Psoas muscle (tissue), 8 donors: ENCODE results near the gene MUC16. TPM values are rescaled to one million over a fixed set of nuclear protein-coding genes. Genes with fewer than 3 reads are reported as not detected.

Source experiments
- ATAC-seq, 4 donors: fragments of 200-7000 bp; cut with Tn5 transposase; one replicate each; pipeline ENCODE4 v1.9.1; 2020; ENCODE audit warnings: moderate library complexity in 3 of 4, mild to moderate bottlenecking in 2 of 4
- DNase-seq, 2 donors: peaks; one replicate each; pipeline ENCODE4 v3.0.0-alpha.2; 2020
- H3K27ac ChIP-seq: fragments of 200-600 bp; one replicate; pipeline ENCODE4 v1.8.0; 2022
- H3K27me3 ChIP-seq, 3 donors: fragments of 200-600 bp in 1 of 3; one replicate each; pipeline versions ENCODE4 v1.6.1 to v1.8.0; 2013 to 2022; ENCODE audit warnings: low read length in 2 of 3, mild to moderate bottlenecking in 2 of 3, moderate library complexity in 1 of 3; ENCODE audit not compliant: insufficient read depth in 3 of 3
- H3K36me3 ChIP-seq, 2 donors: fragments of 200-600 bp in 1 of 2; one replicate each; pipeline versions ENCODE4 v1.6.1 to v1.8.0; 2013 to 2022; ENCODE audit warnings: low read depth in 1 of 2, mild to moderate bottlenecking in 1 of 2, moderate library complexity in 1 of 2; ENCODE audit not compliant: insufficient read depth in 1 of 2
- H3K4me1 ChIP-seq: fragments of 200-600 bp; one replicate; pipeline ENCODE4 v1.8.0; 2022
- H3K4me3 ChIP-seq: fragments of 200-600 bp; one replicate; pipeline ENCODE4 v1.8.0; 2022; ENCODE audit warnings: mild to moderate bottlenecking
- H3K9me3 ChIP-seq: fragments of 200-600 bp; one replicate; pipeline ENCODE4 v1.8.0; 2022
- CTCF ChIP-seq: fragments of 200-600 bp; IDR thresholded peaks from one replicate; pipeline ENCODE4 v1.8.0; 2022; ENCODE audit warnings: antibody characterized with exemption
- WGBS, 3 donors: extraction: QIAGEN DNeasy Blood & Tissue Kit; methylation state at CpG; one replicate each; pipeline versions ENCODE4 v1.1.6 to v1.1.7; 2013; 5-methylcytosine and 5-hydroxymethylcytosine counted together
- intact Hi-C, 2 donors: fragments of 100-400 bp; cut with DNase I; formaldehyde crosslinking; loops; one replicate each; pipeline versions ENCODE4 v1.11.0 to v1.14.2; 2022
- polyA plus RNA-seq, 3 donors: library from polyadenylated mRNA; stranded (reverse); fragments of 200-250 nt; gene quantifications; one replicate each; pipeline ENCODE4 v1.2.3, GENCODE V29; 2013
- total RNA-seq, 4 donors: library from RNA; stranded (reverse); fragmentation: NEBNext Ultra II Directional in 2 of 4; extraction: Animal tissue kit (Norgen Biotek cat#: 25700) in 2 of 4; gene quantifications; one replicate each; pipeline versions ENCODE4 v1.2.1 to v1.2.4, GENCODE V29; 2021 to 2023
- donor health status: healthy with polysubstance abuse.
- donor health status: DM: no; HTN: no; CAD: no; lungs with moderate emphysema.
- donor health status: Bipolar disorder and iron deficiency.
- donor health status: healthy.
- donor health status: DM: yes; HTN: yes; CAD: no.
- donor health status: DM: no; HTN: no; CAD: no.
- donor health status: DM: no; HTN: no; CAD: no.
- donor health status: DM: yes; HTN: yes; CAD: no.

Gene MUC16
- total and polyA plus RNA-seq, 7 donors = under 0.01 to 0.37 (median 0.01) TPM; not detected in 2

GRCh38 chr19:9032136-9032631, 22.0 kb upstream of the MUC16 start:
- H3K4me1 ChIP-seq = no peaks in the 10 kb centered on the region
- 64 to 66% (median 64%) methylated on average over 5 of the region's 5 CpGs for WGBS, 3 donors
- H3K4me3 ChIP-seq = no peak overlapping the region
- TF ChIP-seq CTCF = no peak
- H3K27me3 ChIP-seq = no peaks in the 10 kb centered on the region
- no peak for DNase-seq
- ATAC-seq = no peak
- H3K27ac ChIP-seq = no peak overlapping the region
- H3K9me3 ChIP-seq = no peaks in the 10 kb centered on the region
- intact Hi-C loops = no loop called here
- H3K36me3 ChIP-seq = no peaks in the 10 kb centered on the region

- Histone ChIP-seq H3K27me3 (no peaks in the 10 kb centered on the region), H3K9me3 (peaks cover 4% of the 10 kb centered on the region), H3K36me3 (no peaks in the 10 kb centered on the region), H3K4me1 (no peaks in the 10 kb centered on the region), H3K4me3 (no peak overlapping the region), H3K27ac (no peak overlapping the region)
- WGBS, 3 donors = 77 to 86% (median 85%) methylated on average over 27 of the region's 27 CpGs
- DNase-seq (no peak), ATAC-seq (no peak)
- no peak for TF ChIP-seq CTCF
- intact Hi-C loops = no loop called here
Observed at GRCh38 chr19:9018163-9018875, 8.1 kb upstream of the MUC16 start.

GRCh38 chr19:9014803-9015202, 4.6 kb upstream of the MUC16 start:
- H3K9me3 ChIP-seq = peaks cover 4% of the 10 kb centered on the region
- 51 to 69% (median 58%) methylated on average over 7 of the region's 7 CpGs for WGBS, 3 donors
- no peaks in the 10 kb centered on the region for H3K27me3 ChIP-seq
- no peaks in the 10 kb centered on the region for H3K36me3 ChIP-seq
- TF ChIP-seq CTCF = no peak
- no peak for ATAC-seq
- intact Hi-C loops = no loop called here
- H3K4me3 ChIP-seq = no peak overlapping the region
- DNase-seq = no peak
- H3K4me1 ChIP-seq = no peaks in the 10 kb centered on the region
- H3K27ac ChIP-seq = no peak overlapping the region

GRCh38 chr19:9013988-9014387, 3.8 kb upstream of the MUC16 start:
- no peak for ATAC-seq
- WGBS, 3 donors = 88 to 95% (median 94%) methylated on average over 1 of the region's 1 CpG
- TF ChIP-seq CTCF = no peak
- Histone ChIP-seq H3K27me3 (no peaks in the 10 kb centered on the region), H3K27ac (no peak overlapping the region), H3K9me3 (peaks cover 4% of the 10 kb centered on the region), H3K4me3 (no peak overlapping the region), H3K4me1 (no peaks in the 10 kb centered on the region), H3K36me3 (no peaks in the 10 kb centered on the region)
- intact Hi-C loops = no loop called here
- DNase-seq = no peak

GRCh38 chr19:9011875-9012274, 1.7 kb upstream of the MUC16 start:
- H3K36me3 ChIP-seq = no peaks in the 10 kb centered on the region
- intact Hi-C loops = no loop called here
- DNase-seq (no peak), ATAC-seq (no peak)
- TF ChIP-seq CTCF = no peak
- WGBS, 3 donors = 64 to 66% (median 66%) methylated on average over 2 of the region's 2 CpGs
- H3K9me3 ChIP-seq = peaks cover 4% of the 10 kb centered on the region
- H3K4me3 ChIP-seq = no peak overlapping the region
- H3K27ac ChIP-seq = no peak overlapping the region
- H3K27me3 ChIP-seq = no peaks in the 10 kb centered on the region
- no peaks in the 10 kb centered on the region for H3K4me1 ChIP-seq
